Posterior cingulate gyrus (tissue), 11 donors: Measurements from ENCODE around the gene CXorf49.
"Not testable (repeated sequence)": the region's sequence is repeated elsewhere in the genome, so short reads cannot be mapped to it uniquely, and the experiment has no call there.

Source experiments
- DNase-seq, 10 donors: peaks; one replicate each; pipeline versions ENCODE4 v3.0.0 to v3.0.0-alpha.2; 2020 to 2021; ENCODE audit warnings: mixed read lengths in 3 of 10
- intact Hi-C: fragments of 100-400 bp; cut with DNase I; formaldehyde crosslinking; loops from one replicate; pipeline ENCODE4 v1.15.1; 2023

The CXorf49 gene

GRCh38 chrX:71718185-71718584, at the start of gene CXorf49:
TSS of gene CXorf49 (minus strand) at chrX:71718285. CDS start at chrX:71718151, 134 bp downstream.
- DNase-seq, intact Hi-C loops: not testable (repeated sequence)

- DNase-seq, intact Hi-C loops: not testable (repeated sequence)
Measured at GRCh38 chrX:71767134-71767533, 49.0 kb upstream of the CXorf49 start.

GRCh38 chrX:71765613-71766012, 47.5 kb upstream of the CXorf49 start:
- intact Hi-C loops, DNase-seq: not testable (repeated sequence)

- intact Hi-C loops: not testable (repeated sequence)
Measured at GRCh38 chrX:71764832-71765231, 46.7 kb upstream of the CXorf49 start.

GRCh38 chrX:71763049-71763448, 45.0 kb upstream of the CXorf49 start, which contains the start of gene CXorf49B:
TSS of gene CXorf49B (plus strand) at chrX:71763349. CDS start at chrX:71763424, 75 bp downstream.
- intact Hi-C loops: not testable (repeated sequence)

More at GRCh38 chrX:71764832-71765231, 46.7 kb upstream of the CXorf49 start:
- not testable (repeated sequence) for DNase-seq

GRCh38 chrX:71760688-71761281, 42.7 kb upstream of the CXorf49 start:
- DNase-seq, intact Hi-C loops: not testable (repeated sequence)

More at GRCh38 chrX:71763049-71763448, 45.0 kb upstream of the CXorf49 start, which contains the start of gene CXorf49B:
- not testable (repeated sequence) for DNase-seq

GRCh38 chrX:71720289-71720886, 2.3 kb upstream of the CXorf49 start:
- intact Hi-C loops, DNase-seq: not testable (repeated sequence)

GRCh38 chrX:71719195-71719594, 1.1 kb upstream of the CXorf49 start:
- DNase-seq: peak in 2 of 10 donors; percentile 22 to 52
- intact Hi-C loops: not testable (repeated sequence)

- DNase-seq, intact Hi-C loops: not testable (repeated sequence)
Measured at GRCh38 chrX:71716323-71716722, 1.8 kb downstream of the CXorf49 start.

GRCh38 chrX:71715551-71715950, 2.5 kb downstream of the CXorf49 start:
- DNase-seq, intact Hi-C loops: not testable (repeated sequence)

GRCh38 chrX:71714064-71714463, 4.0 kb downstream of the CXorf49 start:
- DNase-seq, intact Hi-C loops: not testable (repeated sequence)

GRCh38 chrX:71702853-71703252, 15.2 kb downstream of the CXorf49 start:
- intact Hi-C loops, DNase-seq: not testable (repeated sequence)

- intact Hi-C loops: not testable (repeated sequence)
Measured at GRCh38 chrX:71699023-71699344, 19.1 kb downstream of the CXorf49 start.

GRCh38 chrX:71698299-71699022, 19.6 kb downstream of the CXorf49 start:
- DNase-seq: not testable (repeated sequence)

More at GRCh38 chrX:71699023-71699344, 19.1 kb downstream of the CXorf49 start:
- DNase-seq: not testable (repeated sequence)

GRCh38 chrX:71697466-71698298, 20.4 kb downstream of the CXorf49 start:
- DNase-seq, intact Hi-C loops: not testable (repeated sequence)

More at GRCh38 chrX:71698299-71699022, 19.6 kb downstream of the CXorf49 start:
- intact Hi-C loops: not testable (repeated sequence)

- intact Hi-C loops, DNase-seq: not testable (repeated sequence)
Measured at GRCh38 chrX:71696641-71697465, 21.2 kb downstream of the CXorf49 start.

- DNase-seq: no peak
- intact Hi-C loops: no loop called here
Measured at GRCh38 chrX:71679575-71680207, 38.4 kb downstream of the CXorf49 start.

GRCh38 chrX:71677195-71677594, 40.9 kb downstream of the CXorf49 start:
- DNase-seq, intact Hi-C loops: not testable (repeated sequence)
